Measurements from ENCODE around the gene CREB3L2. TPM values are rescaled to one million over a fixed set of nuclear protein-coding genes. Genes with fewer than 3 reads are reported as not detected.

The CREB3L2 gene
- total and polyA plus RNA-seq, 5 experiments from 2014 or later = 5.2 to 12.8 (median 9.0) TPM

DNA sequence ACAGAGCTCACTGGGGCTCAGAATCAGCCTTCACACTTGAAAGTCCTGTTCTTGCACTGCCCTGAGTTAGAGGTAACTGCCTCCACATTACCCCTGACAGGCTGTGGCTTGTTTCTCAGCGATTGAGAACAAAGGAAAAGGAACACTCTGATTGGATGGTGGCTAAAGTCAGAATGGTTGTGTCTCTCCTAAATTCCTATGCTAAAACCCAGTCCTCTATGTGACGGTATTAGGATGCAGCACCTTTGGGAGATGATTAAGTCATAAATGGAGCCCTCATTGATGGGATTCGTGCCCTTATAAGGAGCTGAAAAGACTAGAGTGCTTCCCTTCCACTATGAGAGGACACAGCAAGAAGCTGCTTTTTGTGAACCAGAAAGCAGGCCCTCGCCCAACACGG lies 116.2 kb downstream of the CREB3L2 start:
- Mint-ChIP-seq H3K27ac (peak overlapping the region in 2 of 10 donors; percentile 9 to 66), H3K9me3 (peaks cover 0 to 4% (median 0%) of the 10 kb centered on the region in 9 donors), H3K4me1 (no peaks in the 10 kb centered on the region), H3K27me3 (no peaks in the 10 kb centered on the region), H3K4me3 (no peak overlapping the region), H3K36me3 (peaks cover 11 to 60% (median 42%) of the 10 kb centered on the region in 3 donors)
- DNase-seq (no peak), ATAC-seq (no peak)
- POLR2A ChIA-PET = no interaction called here

DNA sequence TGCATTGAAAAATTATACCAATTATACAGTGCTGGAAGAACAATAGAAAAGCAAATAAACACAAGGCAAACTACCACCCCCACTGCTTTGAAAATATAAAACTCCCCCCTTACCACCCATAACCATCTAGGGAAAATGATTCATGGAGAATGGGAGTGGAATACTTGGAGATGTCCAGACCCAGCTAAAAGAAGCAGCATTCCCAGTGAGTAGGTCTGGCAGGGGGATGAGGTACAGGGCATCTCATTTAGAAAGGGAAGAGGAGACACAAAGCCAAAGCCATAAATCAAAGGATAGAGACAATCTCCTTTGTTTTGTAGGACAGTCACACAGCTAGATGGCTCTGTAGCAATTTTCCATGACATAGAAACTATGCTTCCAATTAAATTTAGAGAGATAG lies 119.1 kb downstream of the CREB3L2 start:
- peaks cover 19 to 81% (median 64%) of the 10 kb centered on the region in 3 donors for H3K36me3 Mint-ChIP-seq
- no peak for ATAC-seq
- H3K27me3 Mint-ChIP-seq = no peaks in the 10 kb centered on the region
- POLR2A ChIA-PET = no interaction called here
- no peaks in the 10 kb centered on the region for H3K4me1 Mint-ChIP-seq
- H3K4me3 Mint-ChIP-seq = no peak overlapping the region
- no peak overlapping the region for H3K27ac Mint-ChIP-seq
- no peak for DNase-seq
- H3K9me3 Mint-ChIP-seq = peaks cover 0 to 4% (median 0%) of the 10 kb centered on the region in 9 donors

DNA sequence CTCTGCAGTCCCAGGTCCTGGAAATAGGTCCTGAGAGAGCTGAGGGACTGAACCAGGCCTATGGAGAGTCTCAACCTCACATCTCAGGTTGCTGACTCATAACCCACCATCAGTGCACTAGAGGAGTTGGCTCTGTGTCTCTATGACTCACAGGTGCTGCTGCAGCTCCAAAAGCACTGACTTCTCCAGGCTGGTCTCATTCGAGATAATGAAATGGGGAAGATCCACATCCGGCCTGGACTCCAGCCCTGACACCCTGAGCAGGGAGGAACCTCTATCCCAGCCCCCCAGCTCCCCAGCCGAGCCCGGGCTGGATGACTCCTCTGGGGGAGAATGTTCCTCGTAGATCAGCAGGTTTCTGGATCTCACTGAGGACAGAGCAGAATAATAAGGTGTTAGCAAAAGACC lies 119.6 kb downstream of the CREB3L2 start:
- Mint-ChIP-seq H3K9me3 (peaks cover 0 to 4% (median 0%) of the 10 kb centered on the region in 9 donors), H3K27me3 (no peaks in the 10 kb centered on the region), H3K36me3 (peaks cover 19 to 83% (median 68%) of the 10 kb centered on the region in 3 donors), H3K4me1 (no peaks in the 10 kb centered on the region), H3K4me3 (no peak overlapping the region), H3K27ac (no peak overlapping the region)
- ATAC-seq (no peak), DNase-seq (no peak)
- POLR2A ChIA-PET = no interaction called here

DNA sequence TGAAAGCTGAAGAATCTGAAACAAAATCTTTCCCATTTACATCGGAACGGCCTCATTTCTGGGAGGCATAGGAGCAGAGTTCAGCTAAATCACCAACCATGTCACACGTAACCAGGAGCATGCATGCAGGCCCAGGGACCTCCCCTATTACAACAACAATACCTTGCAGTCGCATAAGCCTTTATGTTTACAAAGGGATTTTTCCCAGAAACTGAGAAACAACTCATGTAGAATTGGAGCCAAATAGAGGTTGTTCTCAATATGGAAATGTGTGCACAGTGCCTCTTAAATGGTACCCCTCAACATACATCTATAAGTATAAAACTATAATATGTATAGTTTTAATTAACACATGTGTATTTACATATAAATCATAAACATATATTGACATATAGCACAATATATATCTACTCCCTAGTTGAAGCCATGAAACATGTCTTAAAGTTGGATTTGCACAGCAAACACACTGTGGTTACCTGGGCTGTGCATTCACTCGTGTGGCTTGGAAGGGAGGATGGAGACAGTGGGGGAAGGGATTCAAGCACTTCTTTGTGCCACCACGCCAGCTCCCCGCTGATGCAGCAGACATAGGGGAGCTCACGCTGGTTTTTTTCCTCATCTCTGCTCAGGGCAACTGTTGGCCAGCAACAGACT lies 120.2 kb downstream of the CREB3L2 start:
- no peak for ATAC-seq
- H3K4me1 Mint-ChIP-seq = no peaks in the 10 kb centered on the region
- no peak for DNase-seq
- peaks cover 0 to 4% (median 0%) of the 10 kb centered on the region in 9 donors for H3K9me3 Mint-ChIP-seq
- POLR2A ChIA-PET = no interaction called here
- H3K27ac Mint-ChIP-seq = peak overlapping the region in 1 of 10 donors; percentile 15
- peaks cover 19 to 87% (median 73%) of the 10 kb centered on the region in 3 donors for H3K36me3 Mint-ChIP-seq
- no peak overlapping the region for H3K4me3 Mint-ChIP-seq
- no peaks in the 10 kb centered on the region for H3K27me3 Mint-ChIP-seq

GRCh38 chr7:137880432-137880831 lies 121.5 kb downstream of the CREB3L2 start:
- DNase-seq (no peak), ATAC-seq (no peak)
- Mint-ChIP-seq H3K27me3 (no peaks in the 10 kb centered on the region), H3K4me3 (no peak overlapping the region), H3K36me3 (peaks cover 19 to 90% (median 75%) of the 10 kb centered on the region in 3 donors), H3K4me1 (no peaks in the 10 kb centered on the region), H3K27ac (no peak overlapping the region), H3K9me3 (peaks cover 0 to 4% (median 0%) of the 10 kb centered on the region in 9 donors)
- POLR2A ChIA-PET = no interaction called here

DNA sequence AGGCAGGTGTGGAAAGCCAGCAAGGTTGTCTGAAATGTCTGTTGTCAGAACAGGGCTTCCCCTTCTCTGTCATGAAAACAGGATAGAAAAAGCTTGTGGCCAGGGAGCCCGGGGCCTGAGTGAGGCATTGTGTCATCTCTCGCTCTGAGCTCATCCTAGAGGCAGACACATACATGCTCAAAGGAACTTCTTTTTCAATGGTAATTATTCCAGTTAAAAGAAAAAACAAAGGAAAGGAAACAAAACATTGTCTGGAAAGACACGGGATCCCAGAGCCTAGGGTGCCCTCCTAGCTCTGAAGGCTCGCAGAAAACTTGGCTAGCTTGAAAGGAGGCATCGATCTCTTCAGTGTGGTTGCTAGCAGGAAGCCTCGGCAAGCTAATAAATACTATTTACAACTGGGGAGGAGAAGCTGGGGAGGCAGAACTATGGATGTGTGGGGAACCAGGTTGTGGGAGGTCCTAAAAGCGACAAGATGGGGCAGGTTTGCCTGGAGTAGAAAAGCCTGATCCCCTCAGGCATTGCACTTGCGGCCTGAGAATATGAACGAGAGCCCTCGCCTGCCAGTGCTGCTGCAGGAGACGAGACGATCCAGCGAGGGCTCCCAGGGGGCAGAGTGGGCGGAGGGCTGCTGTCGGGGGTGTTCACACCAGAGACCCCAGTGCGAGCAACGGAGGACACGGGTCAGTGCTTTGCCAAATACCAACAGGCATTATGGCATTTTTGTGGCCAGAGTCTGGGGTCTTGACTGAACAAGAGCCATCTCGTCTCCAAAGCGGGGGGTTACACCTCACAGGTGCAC lies 122.3 kb downstream of the CREB3L2 start:
- Mint-ChIP-seq H3K27ac (peak overlapping the region in 1 of 10 donors; percentile 28), H3K9me3 (peaks cover 0 to 4% (median 0%) of the 10 kb centered on the region in 9 donors), H3K27me3 (no peaks in the 10 kb centered on the region), H3K36me3 (peaks cover 19 to 86% (median 72%) of the 10 kb centered on the region in 3 donors), H3K4me3 (no peak overlapping the region), H3K4me1 (no peaks in the 10 kb centered on the region)
- ATAC-seq (no peak), DNase-seq (no peak)
- POLR2A ChIA-PET = no interaction called here

DNA sequence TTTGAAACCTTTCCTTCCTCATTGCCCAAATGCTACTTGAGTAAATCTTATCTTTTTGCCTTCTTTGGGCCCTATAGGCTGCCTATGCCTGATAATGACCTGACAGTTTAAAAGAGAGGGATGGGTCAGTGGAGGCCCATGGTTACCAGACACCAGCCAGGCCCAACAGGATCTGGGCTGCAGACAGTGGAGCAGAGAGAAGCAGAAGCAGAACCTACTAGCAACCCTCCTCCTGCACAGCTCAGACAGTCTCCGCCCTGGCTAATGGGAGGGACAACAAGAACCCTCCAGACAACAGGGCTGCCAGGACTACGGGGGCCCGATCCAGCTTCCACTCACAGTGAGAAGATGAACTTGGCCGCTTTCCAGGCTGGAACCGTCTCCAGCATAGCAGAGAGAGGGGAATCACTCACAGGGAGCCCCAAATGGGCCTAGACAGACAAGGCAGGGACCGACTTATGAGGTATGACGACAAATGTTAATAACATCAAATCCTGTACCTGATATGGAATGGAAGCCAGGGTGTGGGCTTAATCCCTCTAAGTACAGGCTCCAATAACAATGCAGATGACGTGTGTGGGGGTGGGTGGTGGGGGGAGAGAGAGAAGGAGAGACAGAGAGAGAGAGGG lies 123.4 kb downstream of the CREB3L2 start:
- POLR2A ChIA-PET = no interaction called here
- Mint-ChIP-seq H3K27ac (peak overlapping the region in 1 of 10 donors; percentile 5), H3K9me3 (peaks cover 0 to 4% (median 0%) of the 10 kb centered on the region in 9 donors), H3K27me3 (no peaks in the 10 kb centered on the region), H3K4me3 (no peak overlapping the region), H3K4me1 (no peaks in the 10 kb centered on the region), H3K36me3 (peaks cover 19 to 85% (median 68%) of the 10 kb centered on the region in 3 donors)
- ATAC-seq (no peak), DNase-seq (no peak)

GRCh38 chr7:137877027-137877675 lies 124.7 kb downstream of the CREB3L2 start:
- ATAC-seq (no peak), DNase-seq (no peak)
- Mint-ChIP-seq H3K9me3 (peaks cover 0 to 2% (median 0%) of the 10 kb centered on the region in 9 donors), H3K27me3 (no peaks in the 10 kb centered on the region), H3K36me3 (peaks cover 16 to 77% (median 57%) of the 10 kb centered on the region in 3 donors), H3K27ac (no peak overlapping the region), H3K4me3 (no peak overlapping the region), H3K4me1 (no peaks in the 10 kb centered on the region)
- POLR2A ChIA-PET = no interaction called here

DNA sequence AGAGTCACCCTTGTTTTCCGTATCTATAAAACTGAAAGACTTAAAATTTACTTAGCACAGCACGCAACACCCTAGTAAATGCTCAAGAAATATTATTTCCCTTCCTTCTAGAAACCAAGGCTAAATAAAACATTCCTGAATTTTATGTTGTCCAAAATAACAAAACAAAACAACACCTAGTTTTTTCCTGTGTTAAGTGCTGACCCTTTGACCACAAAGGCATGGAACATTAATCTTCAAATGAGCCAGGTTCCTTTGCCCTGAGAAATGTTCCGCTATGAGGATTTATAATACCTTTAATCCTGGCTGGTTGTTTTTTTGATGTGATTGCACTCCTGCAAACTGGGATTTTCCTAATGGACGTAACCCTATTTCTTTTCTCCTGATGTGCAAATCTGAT lies 126.1 kb downstream of the CREB3L2 start:
- Mint-ChIP-seq H3K27ac (no peak overlapping the region), H3K36me3 (peaks cover 8 to 63% (median 49%) of the 10 kb centered on the region in 3 donors), H3K4me1 (no peaks in the 10 kb centered on the region), H3K27me3 (no peaks in the 10 kb centered on the region), H3K4me3 (no peak overlapping the region), H3K9me3 (no peaks in the 10 kb centered on the region)
- POLR2A ChIA-PET = no interaction called here
- no peak for ATAC-seq
- no peak for DNase-seq

GRCh38 chr7:137873979-137874777 lies 127.7 kb downstream of the CREB3L2 start:
- no peaks in the 10 kb centered on the region for H3K4me1 Mint-ChIP-seq
- peaks cover 0 to 2% (median 0%) of the 10 kb centered on the region in 9 donors for H3K9me3 Mint-ChIP-seq
- no peak for ATAC-seq
- H3K4me3 Mint-ChIP-seq = no peak overlapping the region
- no peaks in the 10 kb centered on the region for H3K27me3 Mint-ChIP-seq
- no peak overlapping the region for H3K27ac Mint-ChIP-seq
- H3K36me3 Mint-ChIP-seq = peaks cover 6 to 51% (median 44%) of the 10 kb centered on the region in 3 donors
- no peak for DNase-seq
- POLR2A ChIA-PET = no interaction called here

DNA sequence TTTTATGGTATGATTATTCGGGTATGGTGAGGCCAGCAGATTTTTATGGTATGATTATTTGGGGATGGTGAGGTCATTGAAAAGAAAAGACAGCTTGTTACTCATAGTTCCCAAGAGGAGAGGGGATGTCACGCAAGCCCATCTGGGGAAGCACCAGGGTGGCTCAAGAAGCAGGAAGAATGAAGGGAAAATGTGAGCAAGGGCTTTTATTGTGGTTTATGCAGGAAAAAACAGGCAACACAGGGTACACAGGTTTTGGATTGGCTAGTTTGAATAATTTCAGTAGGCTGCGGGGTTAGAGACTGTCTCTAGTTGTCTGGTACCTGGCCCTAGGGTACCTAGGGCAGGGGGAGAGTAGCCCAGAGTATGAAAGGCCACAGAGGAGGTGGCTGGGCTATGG lies 128.4 kb downstream of the CREB3L2 start:
- peaks cover 0 to 2% (median 0%) of the 10 kb centered on the region in 9 donors for H3K9me3 Mint-ChIP-seq
- no peaks in the 10 kb centered on the region for H3K27me3 Mint-ChIP-seq
- POLR2A ChIA-PET = no interaction called here
- H3K27ac Mint-ChIP-seq = no peak overlapping the region
- H3K36me3 Mint-ChIP-seq = peaks cover 5 to 44% (median 38%) of the 10 kb centered on the region in 3 donors
- DNase-seq (no peak), ATAC-seq (no peak)
- H3K4me3 Mint-ChIP-seq = no peak overlapping the region
- H3K4me1 Mint-ChIP-seq = no peaks in the 10 kb centered on the region

Data from naive thymus-derived CD8-positive, alpha-beta T cell (primary cell).